GM23338 (cell line): ENCODE data around the gene UBAC1. TPM values are rescaled to one million over a fixed set of nuclear protein-coding genes. Genes with fewer than 3 reads are reported as not detected.

Experiments
- ATAC-seq: fragments of 200-7000 bp; cut with Tn5 transposase; 3 replicates; pipeline ENCODE4 v1.9.1; 2020
- DNase-seq: peaks from one replicate; pipeline ENCODE4 v3.0.0-alpha.2; 2015; ENCODE audit warnings: low spot score
- H2AFZ ChIP-seq: fragments of 200-600 bp; sonication (generic); 2 replicates; pipeline ENCODE4 v1.8.0; 2016; ENCODE audit warnings: antibody characterized with exemption, mild to moderate bottlenecking, moderate library complexity
- H3F3A ChIP-seq: fragments of 200-600 bp; sonication (generic); replicated peaks from 2 replicates; pipeline ENCODE4 v1.8.0; 2017; ENCODE audit warnings: antibody characterized with exemption, mixed run types, low read depth
- H3K27ac ChIP-seq: fragments of 200-600 bp; sonication (generic); 2 replicates; pipeline ENCODE4 v1.6.1; 2016; ENCODE audit warnings: low read depth
- H3K27me3 ChIP-seq: fragments of 200-600 bp; sonication (generic); 2 replicates; pipeline ENCODE4 v1.8.0; 2016; ENCODE audit warnings: mild to moderate bottlenecking, mixed run types, moderate library complexity; ENCODE audit not compliant: insufficient read depth
- H3K36me3 ChIP-seq: fragments of 200-600 bp; sonication (generic); 2 replicates; pipeline ENCODE4 v1.8.0; 2016; ENCODE audit warnings: mild to moderate bottlenecking; ENCODE audit not compliant: insufficient read depth
- H3K4me1 ChIP-seq: fragments of 200-600 bp; sonication (generic); 2 replicates; pipeline ENCODE4 v1.8.0; 2016; ENCODE audit warnings: mild to moderate bottlenecking, moderate library complexity; ENCODE audit not compliant: insufficient read depth
- H3K4me2 ChIP-seq: fragments of 200-600 bp; sonication (generic); 2 replicates; pipeline ENCODE4 v1.7.1; 2017; ENCODE audit warnings: mixed run types
- H3K4me3 ChIP-seq: fragments of 200-600 bp; sonication (generic); 2 replicates; pipeline ENCODE4 v1.6.1; 2016; ENCODE audit warnings: mixed run types
- H3K79me2 ChIP-seq: fragments of 200-600 bp; sonication (generic); replicated peaks from 2 replicates; pipeline ENCODE4 v1.8.0; 2017; ENCODE audit warnings: mild to moderate bottlenecking; ENCODE audit not compliant: insufficient read depth
- H3K9me2 ChIP-seq: fragments of 200-600 bp; sonication (generic); 2 replicates; pipeline ENCODE4 v1.8.0; 2017; ENCODE audit not compliant: insufficient read depth
- H4K20me1 ChIP-seq: fragments of 200-600 bp; sonication (generic); replicated peaks from 2 replicates; pipeline ENCODE4 v1.8.0; 2017; ENCODE audit warnings: mild to moderate bottlenecking; ENCODE audit not compliant: insufficient read depth
- H3K27ac Mint-ChIP-seq: 2 replicates; pipeline ENCODE4 v1.8.0; 2020; ENCODE audit warnings: inconsistent platforms, mild to moderate bottlenecking, moderate library complexity, mixed read lengths
- H3K27me3 Mint-ChIP-seq: 3 replicates; pipeline ENCODE4 v1.8.0; 2022; ENCODE audit warnings: low read depth, mild to moderate bottlenecking, moderate library complexity, mixed read lengths, inconsistent platforms; ENCODE audit not compliant: insufficient read depth, poor library complexity
- H3K36me3 Mint-ChIP-seq: 3 replicates; pipeline ENCODE4 v1.8.0; 2021; ENCODE audit warnings: low read depth, mild to moderate bottlenecking, inconsistent platforms, moderate library complexity, mixed read lengths
- H3K4me1 Mint-ChIP-seq: 3 replicates; pipeline ENCODE4 v1.8.0; 2020; ENCODE audit warnings: mild to moderate bottlenecking, inconsistent platforms, mixed read lengths
- H3K4me3 Mint-ChIP-seq: 3 replicates; pipeline ENCODE4 v1.8.0; 2021; ENCODE audit warnings: moderate library complexity, mild to moderate bottlenecking, inconsistent platforms, mixed read lengths
- H3K9me3 Mint-ChIP-seq: 3 replicates; pipeline ENCODE4 v1.8.0; 2020; ENCODE audit warnings: moderate library complexity, mild to moderate bottlenecking, inconsistent platforms, mixed read lengths
- ETS1 ChIP-seq: IDR thresholded peaks from 2 replicates; pipeline ENCODE4 v1.6.1; 2016; ENCODE audit warnings: antibody characterized with exemption
- NANOG ChIP-seq: IDR thresholded peaks from 2 replicates; pipeline ENCODE4 v1.6.1; 2016; ENCODE audit warnings: antibody characterized with exemption, borderline replicate concordance
- POLR2AphosphoS5 ChIP-seq: IDR thresholded peaks from 2 replicates; pipeline ENCODE4 v1.6.1; 2016; ENCODE audit warnings: antibody characterized with exemption, low read depth
- ZNF114 ChIP-seq: fragments of 250-450 bp; sonication (Bioruptor Pico); IDR thresholded peaks from 2 replicates; pipeline ENCODE4 v1.5.0; 2020; ENCODE audit warnings: mild to moderate bottlenecking, moderate library complexity
- polyA plus RNA-seq: library from polyadenylated mRNA; unstranded; fragments of >200 nt; fragmentation: Nextera tagmentation; extraction: Ambion mirVana; gene quantifications from 2 replicates; pipeline ENCODE4 v1.2.1, GENCODE V29; 2016
- total RNA-seq: library from RNA; depleted of rRNA; stranded (reverse); fragments of >200 nt; shearing (Covaris generic); gene quantifications from 2 replicates; pipeline ENCODE4 v1.2.3, GENCODE V29; 2014
- TF ChIP-seq, protein P1 (sequence below): IDR thresholded peaks from one replicate; pipeline ENCODE4 v1.6.1; 2018; ENCODE audit warnings: antibody characterized with exemption; ENCODE audit not compliant: unreplicated experiment
- TF ChIP-seq, protein P2 (sequence below): fragments of 250-450 bp; sonication (Bioruptor Pico); IDR thresholded peaks from 2 replicates; pipeline ENCODE4 v1.5.0; 2020; ENCODE audit warnings: mild to moderate bottlenecking, moderate library complexity

The UBAC1 gene
- total and polyA plus RNA-seq, 2 experiments from 2014 or later: 63.2 to 86.6 TPM

- TF ChIP-seq, protein P1, sequence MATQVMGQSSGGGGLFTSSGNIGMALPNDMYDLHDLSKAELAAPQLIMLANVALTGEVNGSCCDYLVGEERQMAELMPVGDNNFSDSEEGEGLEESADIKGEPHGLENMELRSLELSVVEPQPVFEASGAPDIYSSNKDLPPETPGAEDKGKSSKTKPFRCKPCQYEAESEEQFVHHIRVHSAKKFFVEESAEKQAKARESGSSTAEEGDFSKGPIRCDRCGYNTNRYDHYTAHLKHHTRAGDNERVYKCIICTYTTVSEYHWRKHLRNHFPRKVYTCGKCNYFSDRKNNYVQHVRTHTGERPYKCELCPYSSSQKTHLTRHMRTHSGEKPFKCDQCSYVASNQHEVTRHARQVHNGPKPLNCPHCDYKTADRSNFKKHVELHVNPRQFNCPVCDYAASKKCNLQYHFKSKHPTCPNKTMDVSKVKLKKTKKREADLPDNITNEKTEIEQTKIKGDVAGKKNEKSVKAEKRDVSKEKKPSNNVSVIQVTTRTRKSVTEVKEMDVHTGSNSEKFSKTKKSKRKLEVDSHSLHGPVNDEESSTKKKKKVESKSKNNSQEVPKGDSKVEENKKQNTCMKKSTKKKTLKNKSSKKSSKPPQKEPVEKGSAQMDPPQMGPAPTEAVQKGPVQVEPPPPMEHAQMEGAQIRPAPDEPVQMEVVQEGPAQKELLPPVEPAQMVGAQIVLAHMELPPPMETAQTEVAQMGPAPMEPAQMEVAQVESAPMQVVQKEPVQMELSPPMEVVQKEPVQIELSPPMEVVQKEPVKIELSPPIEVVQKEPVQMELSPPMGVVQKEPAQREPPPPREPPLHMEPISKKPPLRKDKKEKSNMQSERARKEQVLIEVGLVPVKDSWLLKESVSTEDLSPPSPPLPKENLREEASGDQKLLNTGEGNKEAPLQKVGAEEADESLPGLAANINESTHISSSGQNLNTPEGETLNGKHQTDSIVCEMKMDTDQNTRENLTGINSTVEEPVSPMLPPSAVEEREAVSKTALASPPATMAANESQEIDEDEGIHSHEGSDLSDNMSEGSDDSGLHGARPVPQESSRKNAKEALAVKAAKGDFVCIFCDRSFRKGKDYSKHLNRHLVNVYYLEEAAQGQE: no peak
- TF ChIP-seq ZNF114: no peak
- TF ChIP-seq NANOG: no peak
- no peak for TF ChIP-seq ETS1
Measured at GRCh38 chr9:135956802-135957174, 4.4 kb downstream of the UBAC1 start (continued).

- 0 out of 2 replicates have a peak, but pooled peaks cover 9% of the 10 kb centered on the region for H3F3A ChIP-seq
- H3K4me1 ChIP-seq: peaks cover 7% of the 10 kb centered on the region; the same call in 1 of the 2 replicates
- H3K9me2 ChIP-seq: no peaks in the 10 kb centered on the region
- H3K9me3 Mint-ChIP-seq: no peaks in the 10 kb centered on the region
- peaks cover 21% of the 10 kb centered on the region for H3K36me3 Mint-ChIP-seq
- no peak overlapping the region for H3K27ac ChIP-seq
- peaks cover 13% of the 10 kb centered on the region for H3K36me3 ChIP-seq
- no peak overlapping the region for H3K4me3 ChIP-seq
- no peak overlapping the region for H3K4me3 Mint-ChIP-seq
- no peaks in the 10 kb centered on the region for H3K27me3 ChIP-seq
- no peak overlapping the region for H3K4me2 ChIP-seq
- DNase-seq (no peak), ATAC-seq (no peak)
- peaks cover 57% of the 10 kb centered on the region for H3K79me2 ChIP-seq
- H4K20me1 ChIP-seq: peaks cover 23% of the 10 kb centered on the region
- no peak overlapping the region for H2AFZ ChIP-seq
- peak overlapping the region; percentile 43 for H3K27ac Mint-ChIP-seq
- H3K4me1 Mint-ChIP-seq: peaks cover 9% of the 10 kb centered on the region
- peaks cover 8% of the 10 kb centered on the region for H3K27me3 Mint-ChIP-seq
- TF ChIP-seq ZNF114: no peak
- no peak for TF ChIP-seq POLR2AphosphoS5
- no peak for TF ChIP-seq NANOG
- TF ChIP-seq, protein P1: no peak
- TF ChIP-seq, protein P2, sequence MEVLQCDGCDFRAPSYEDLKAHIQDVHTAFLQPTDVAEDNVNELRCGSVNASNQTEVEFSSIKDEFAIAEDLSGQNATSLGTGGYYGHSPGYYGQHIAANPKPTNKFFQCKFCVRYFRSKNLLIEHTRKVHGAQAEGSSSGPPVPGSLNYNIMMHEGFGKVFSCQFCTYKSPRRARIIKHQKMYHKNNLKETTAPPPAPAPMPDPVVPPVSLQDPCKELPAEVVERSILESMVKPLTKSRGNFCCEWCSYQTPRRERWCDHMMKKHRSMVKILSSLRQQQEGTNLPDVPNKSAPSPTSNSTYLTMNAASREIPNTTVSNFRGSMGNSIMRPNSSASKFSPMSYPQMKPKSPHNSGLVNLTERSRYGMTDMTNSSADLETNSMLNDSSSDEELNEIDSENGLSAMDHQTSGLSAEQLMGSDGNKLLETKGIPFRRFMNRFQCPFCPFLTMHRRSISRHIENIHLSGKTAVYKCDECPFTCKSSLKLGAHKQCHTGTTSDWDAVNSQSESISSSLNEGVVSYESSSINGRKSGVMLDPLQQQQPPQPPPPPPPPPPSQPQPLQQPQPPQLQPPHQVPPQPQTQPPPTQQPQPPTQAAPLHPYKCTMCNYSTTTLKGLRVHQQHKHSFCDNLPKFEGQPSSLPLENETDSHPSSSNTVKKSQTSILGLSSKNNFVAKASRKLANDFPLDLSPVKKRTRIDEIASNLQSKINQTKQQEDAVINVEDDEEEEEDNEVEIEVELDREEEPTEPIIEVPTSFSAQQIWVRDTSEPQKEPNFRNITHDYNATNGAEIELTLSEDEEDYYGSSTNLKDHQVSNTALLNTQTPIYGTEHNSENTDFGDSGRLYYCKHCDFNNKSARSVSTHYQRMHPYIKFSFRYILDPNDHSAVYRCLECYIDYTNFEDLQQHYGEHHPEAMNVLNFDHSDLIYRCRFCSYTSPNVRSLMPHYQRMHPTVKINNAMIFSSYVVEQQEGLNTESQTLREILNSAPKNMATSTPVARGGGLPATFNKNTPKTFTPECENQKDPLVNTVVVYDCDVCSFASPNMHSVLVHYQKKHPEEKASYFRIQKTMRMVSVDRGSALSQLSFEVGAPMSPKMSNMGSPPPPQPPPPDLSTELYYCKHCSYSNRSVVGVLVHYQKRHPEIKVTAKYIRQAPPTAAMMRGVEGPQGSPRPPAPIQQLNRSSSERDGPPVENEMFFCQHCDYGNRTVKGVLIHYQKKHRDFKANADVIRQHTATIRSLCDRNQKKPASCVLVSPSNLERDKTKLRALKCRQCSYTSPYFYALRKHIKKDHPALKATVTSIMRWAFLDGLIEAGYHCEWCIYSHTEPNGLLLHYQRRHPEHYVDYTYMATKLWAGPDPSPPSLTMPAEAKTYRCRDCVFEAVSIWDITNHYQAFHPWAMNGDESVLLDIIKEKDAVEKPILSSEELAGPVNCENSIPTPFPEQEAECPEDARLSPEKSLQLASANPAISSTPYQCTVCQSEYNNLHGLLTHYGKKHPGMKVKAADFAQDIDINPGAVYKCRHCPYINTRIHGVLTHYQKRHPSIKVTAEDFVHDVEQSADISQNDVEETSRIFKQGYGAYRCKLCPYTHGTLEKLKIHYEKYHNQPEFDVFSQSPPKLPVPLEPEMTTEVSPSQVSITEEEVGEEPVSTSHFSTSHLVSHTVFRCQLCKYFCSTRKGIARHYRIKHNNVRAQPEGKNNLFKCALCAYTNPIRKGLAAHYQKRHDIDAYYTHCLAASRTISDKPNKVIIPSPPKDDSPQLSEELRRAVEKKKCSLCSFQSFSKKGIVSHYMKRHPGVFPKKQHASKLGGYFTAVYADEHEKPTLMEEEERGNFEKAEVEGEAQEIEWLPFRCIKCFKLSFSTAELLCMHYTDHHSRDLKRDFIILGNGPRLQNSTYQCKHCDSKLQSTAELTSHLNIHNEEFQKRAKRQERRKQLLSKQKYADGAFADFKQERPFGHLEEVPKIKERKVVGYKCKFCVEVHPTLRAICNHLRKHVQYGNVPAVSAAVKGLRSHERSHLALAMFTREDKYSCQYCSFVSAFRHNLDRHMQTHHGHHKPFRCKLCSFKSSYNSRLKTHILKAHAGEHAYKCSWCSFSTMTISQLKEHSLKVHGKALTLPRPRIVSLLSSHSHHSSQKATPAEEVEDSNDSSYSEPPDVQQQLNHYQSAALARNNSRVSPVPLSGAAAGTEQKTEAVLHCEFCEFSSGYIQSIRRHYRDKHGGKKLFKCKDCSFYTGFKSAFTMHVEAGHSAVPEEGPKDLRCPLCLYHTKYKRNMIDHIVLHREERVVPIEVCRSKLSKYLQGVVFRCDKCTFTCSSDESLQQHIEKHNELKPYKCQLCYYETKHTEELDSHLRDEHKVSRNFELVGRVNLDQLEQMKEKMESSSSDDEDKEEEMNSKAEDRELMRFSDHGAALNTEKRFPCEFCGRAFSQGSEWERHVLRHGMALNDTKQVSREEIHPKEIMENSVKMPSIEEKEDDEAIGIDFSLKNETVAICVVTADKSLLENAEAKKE (CRISPR knock-in tag): no peak
Measured at GRCh38 chr9:135955934-135956801, 5.0 kb downstream of the UBAC1 start.
